ENCODE data around the gene KRTAP13-1. TPM values are rescaled to one million over a fixed set of nuclear protein-coding genes. Genes with fewer than 3 reads are reported as not detected.

Gene KRTAP13-1
- total RNA-seq, 6 experiments from 2014 or later, result not detected

DNA sequence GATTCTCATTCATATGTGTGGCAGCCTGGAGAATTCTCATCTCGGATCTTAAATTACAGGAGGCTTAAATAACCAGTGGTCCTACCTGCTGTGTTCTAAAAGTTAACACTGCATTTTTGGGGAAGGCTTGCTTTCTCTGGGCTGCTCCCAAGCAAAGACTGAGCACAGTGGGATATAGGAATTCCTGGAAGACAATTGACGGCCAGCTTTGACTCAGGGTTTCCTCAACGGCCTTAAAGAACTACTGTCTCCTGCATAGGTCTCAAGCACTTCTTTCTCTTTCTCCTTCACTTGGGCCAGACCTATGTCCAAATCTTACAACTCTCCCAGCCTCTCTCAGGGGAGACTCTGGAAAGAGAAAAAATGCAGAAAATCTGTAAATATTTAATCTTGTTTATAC lies 30.9 kb downstream of the KRTAP13-1 start:
- DNase-seq, result no peak
- Histone ChIP-seq H3K36me3 (no peaks in the 10 kb centered on the region), H3K9me3 (no peaks in the 10 kb centered on the region), H3K27ac (no peak overlapping the region), H3K4me3 (no peak overlapping the region), H3K27me3 (no peaks in the 10 kb centered on the region), H3K4me1 (no peaks in the 10 kb centered on the region)
- 33% methylated on average over 3 of the region's 3 CpGs for WGBS (ENCODE audit: insufficient coverage, low coverage, low lambda C conversion rate, missing lambda C conversion rate)
- no peak for ATAC-seq
- TF ChIP-seq POLR2A (IDR thresholded peaks at IDR 0.05), result no peak
- TF ChIP-seq, protein P1, sequence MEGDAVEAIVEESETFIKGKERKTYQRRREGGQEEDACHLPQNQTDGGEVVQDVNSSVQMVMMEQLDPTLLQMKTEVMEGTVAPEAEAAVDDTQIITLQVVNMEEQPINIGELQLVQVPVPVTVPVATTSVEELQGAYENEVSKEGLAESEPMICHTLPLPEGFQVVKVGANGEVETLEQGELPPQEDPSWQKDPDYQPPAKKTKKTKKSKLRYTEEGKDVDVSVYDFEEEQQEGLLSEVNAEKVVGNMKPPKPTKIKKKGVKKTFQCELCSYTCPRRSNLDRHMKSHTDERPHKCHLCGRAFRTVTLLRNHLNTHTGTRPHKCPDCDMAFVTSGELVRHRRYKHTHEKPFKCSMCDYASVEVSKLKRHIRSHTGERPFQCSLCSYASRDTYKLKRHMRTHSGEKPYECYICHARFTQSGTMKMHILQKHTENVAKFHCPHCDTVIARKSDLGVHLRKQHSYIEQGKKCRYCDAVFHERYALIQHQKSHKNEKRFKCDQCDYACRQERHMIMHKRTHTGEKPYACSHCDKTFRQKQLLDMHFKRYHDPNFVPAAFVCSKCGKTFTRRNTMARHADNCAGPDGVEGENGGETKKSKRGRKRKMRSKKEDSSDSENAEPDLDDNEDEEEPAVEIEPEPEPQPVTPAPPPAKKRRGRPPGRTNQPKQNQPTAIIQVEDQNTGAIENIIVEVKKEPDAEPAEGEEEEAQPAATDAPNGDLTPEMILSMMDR (IDR thresholded peaks at IDR 0.05), result no peak
- intact Hi-C loops (cut with DNase I), result no loop called here

DNA sequence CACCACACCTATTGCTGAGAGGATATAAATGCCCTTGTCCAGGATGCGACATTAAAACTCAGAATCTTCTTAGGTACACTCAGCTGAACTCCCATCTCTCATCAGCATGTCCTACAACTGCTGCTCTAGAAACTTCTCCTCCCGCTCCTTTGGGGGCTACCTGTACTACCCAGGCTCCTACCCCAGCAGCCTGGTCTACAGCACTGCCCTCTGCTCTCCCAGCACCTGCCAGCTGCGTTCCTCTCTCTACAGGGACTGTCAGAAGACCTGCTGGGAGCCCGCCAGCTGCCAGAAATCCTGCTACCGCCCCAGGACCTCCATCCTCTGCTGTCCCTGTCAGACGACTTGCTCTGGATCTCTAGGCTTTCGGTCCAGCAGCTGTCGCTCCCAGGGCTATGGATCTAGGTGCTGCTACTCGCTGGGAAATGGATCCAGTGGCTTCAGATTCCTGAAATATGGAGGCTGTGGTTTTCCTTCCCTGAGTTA lies 34.4 kb downstream of the KRTAP13-1 start, which contains the start of gene KRTAP13-4:
Gene KRTAP13-4, plus strand, starts transcription at position 51 of the 486 bp plus-strand sequence. Its CDS starts 56 bp downstream, at position 107.
- DNase-seq (no peak), ATAC-seq (no peak)
- no peak within 1 kb of the TSS for H3K27ac ChIP-seq
- TF ChIP-seq, protein P1 (IDR thresholded peaks at IDR 0.05), result no peak
- no peak for TF ChIP-seq POLR2A (IDR thresholded peaks at IDR 0.05)
- H3K4me3 ChIP-seq, result no peak within 1 kb of the TSS
- 54% methylated on average over 6 of the region's 9 CpGs for WGBS (ENCODE audit: insufficient coverage, low coverage, low lambda C conversion rate, missing lambda C conversion rate)
- no peaks in the 10 kb centered on the region for H3K9me3 ChIP-seq
- no peaks in the 10 kb centered on the region for H3K4me1 ChIP-seq
- H3K36me3 ChIP-seq, result no peaks in the 10 kb centered on the region
- no peaks in the 10 kb centered on the region for H3K27me3 ChIP-seq
- intact Hi-C loops (cut with DNase I), result no loop called here

DNA sequence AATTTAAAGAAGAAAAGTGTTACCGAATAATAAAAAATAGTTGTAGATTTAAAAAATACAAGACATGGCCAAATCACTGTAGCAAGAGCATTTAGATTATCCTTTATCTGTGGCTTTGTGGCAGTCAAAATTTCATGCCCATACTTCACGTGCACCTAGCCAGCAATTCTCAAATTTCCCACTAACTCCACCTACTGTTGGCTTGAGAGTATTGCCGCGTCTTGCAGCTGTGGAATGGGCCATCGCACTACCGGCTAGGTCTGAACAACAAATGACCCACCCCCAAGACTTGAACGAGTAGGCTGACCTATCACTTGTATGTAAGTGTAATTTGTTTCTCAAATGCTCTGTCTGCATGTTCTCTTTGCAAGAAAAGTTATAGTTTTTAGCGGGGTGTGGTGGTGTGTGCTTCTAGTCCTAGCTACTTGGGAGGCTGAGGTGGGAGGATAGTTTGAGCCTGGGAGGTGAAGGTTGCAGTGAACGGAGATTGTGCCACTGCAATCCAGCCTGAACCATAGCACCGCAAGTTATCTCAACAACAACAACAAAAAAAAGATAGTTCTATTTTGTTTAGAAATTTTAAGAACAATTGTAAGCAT lies 38.3 kb downstream of the KRTAP13-1 start:
- DNase-seq, result no peak
- TF ChIP-seq POLR2A (IDR thresholded peaks at IDR 0.05), result no peak
- TF ChIP-seq, protein P1 (IDR thresholded peaks at IDR 0.05), result peak; percentile 46 to 56 (median 50)

DNA sequence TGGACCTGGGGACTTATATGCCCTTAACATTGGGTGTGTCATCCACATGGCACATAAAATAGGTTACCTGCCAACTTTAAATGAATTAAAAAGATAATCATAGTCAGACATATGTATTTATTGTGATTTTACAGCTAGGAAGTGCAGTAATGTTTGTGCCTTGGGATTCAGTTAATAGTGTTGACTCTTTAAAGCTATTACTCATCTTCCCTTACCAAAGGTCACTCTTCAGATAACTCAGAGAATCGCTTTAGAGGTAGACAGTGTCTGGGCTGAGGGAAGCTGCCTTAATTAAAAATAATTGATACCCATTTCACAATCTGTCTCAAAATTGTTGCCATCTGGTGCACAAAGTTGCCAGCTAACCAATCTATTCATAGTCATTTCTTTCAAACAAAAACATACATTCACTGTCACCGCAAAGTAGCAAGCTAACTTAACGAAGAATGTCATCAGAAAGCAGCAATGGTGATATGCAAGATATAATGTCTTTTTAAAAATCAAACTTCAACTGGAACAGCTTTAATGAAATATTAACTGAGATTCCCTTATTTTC lies 41.3 kb downstream of the KRTAP13-1 start:
- intact Hi-C loops (cut with DNase I), result no loop called here
- no peak for ATAC-seq
- Histone ChIP-seq H3K36me3 (no peaks in the 10 kb centered on the region), H3K27ac (no peak overlapping the region), H3K4me1 (no peaks in the 10 kb centered on the region), H3K9me3 (no peaks in the 10 kb centered on the region), H3K27me3 (no peaks in the 10 kb centered on the region), H3K4me3 (no peak overlapping the region)
- TF ChIP-seq POLR2A (IDR thresholded peaks at IDR 0.05), result no peak
- TF ChIP-seq, protein P1 (IDR thresholded peaks at IDR 0.05), result no peak
- no peak for DNase-seq
- WGBS (ENCODE audit: insufficient coverage, low coverage, low lambda C conversion rate, missing lambda C conversion rate), result 46% methylated on average over 3 of the region's 3 CpGs

More for the DNA sequence above, 38.3 kb downstream of the KRTAP13-1 start:
- no peaks in the 10 kb centered on the region for H3K27me3 ChIP-seq
- WGBS (ENCODE audit: insufficient coverage, low coverage, low lambda C conversion rate, missing lambda C conversion rate), result 25% methylated on average over 10 of the region's 10 CpGs
- H3K9me3 ChIP-seq, result no peaks in the 10 kb centered on the region
- intact Hi-C loops (cut with DNase I), result no loop called here
- H3K27ac ChIP-seq, result no peak overlapping the region
- ATAC-seq, result peak; percentile 81 to 82 (median 82)
- H3K4me3 ChIP-seq, result no peak overlapping the region
- H3K4me1 ChIP-seq, result no peaks in the 10 kb centered on the region
- H3K36me3 ChIP-seq, result no peaks in the 10 kb centered on the region
